ENCODE measurements around the gene BUD23. TPM values are rescaled to one million over a fixed set of nuclear protein-coding genes. Genes with fewer than 3 reads are reported as not detected.

BUD23 gene
- total and polyA plus RNA-seq, 2 experiments from 2014 or later, result 36.2 to 98.5 TPM

DNA sequence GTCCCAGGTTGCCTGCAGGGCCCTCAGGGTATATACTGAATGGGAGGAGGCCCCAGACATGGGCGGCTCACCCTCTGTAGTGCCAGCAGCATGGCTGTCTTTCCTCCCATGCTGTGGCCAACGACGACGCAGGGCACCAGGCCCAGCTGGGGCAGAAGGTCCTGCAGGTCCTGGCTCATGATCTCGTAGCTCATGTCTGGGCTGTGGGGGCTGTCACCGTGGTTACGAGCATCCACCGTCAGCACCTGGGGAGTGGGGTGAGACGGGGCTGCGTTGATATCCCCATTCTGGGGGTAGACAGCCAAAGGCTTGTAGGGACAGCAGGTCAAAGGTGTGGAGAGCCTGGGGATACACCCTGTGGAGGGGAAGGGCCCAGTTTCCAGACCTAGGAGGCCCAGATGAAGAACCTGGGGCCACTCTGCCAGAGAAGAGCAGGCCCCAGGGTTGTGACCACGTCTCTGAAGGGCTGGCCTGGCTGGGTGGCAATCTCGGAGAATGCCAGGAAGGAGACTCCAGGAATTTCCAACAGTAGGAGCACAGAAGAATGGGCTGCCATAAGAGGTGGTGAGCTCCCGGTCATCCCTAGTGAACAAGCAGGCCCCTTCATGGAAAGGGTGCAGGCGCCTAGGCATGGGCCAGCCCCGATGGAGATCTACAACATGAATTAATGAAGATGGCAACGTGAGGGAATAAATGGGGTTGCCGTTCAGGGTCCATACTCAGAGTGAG lies 54.3 kb downstream of the BUD23 start:
- WGBS, 2 experiments (ENCODE audit: low coverage in 1 of 2, low lambda C conversion rate in 2 of 2, missing lambda C conversion rate in 2 of 2), result 69% methylated on average over 16 to 17 of the region's 17 CpGs
- H3K9me3 ChIP-seq (ENCODE audit: low read depth), result no peaks in the 10 kb centered on the region
- no peaks in the 10 kb centered on the region for H3K36me3 ChIP-seq (ENCODE audit: low read depth)
- in situ Hi-C loops (cut with MboI), result no loop called here
- H3K79me2 ChIP-seq (ENCODE audit: insufficient read depth), result no peaks in the 10 kb centered on the region
- peak overlapping the region; percentile 78 for H3K9ac ChIP-seq
- no peaks in the 10 kb centered on the region for H3K9me2 ChIP-seq (ENCODE audit: insufficient read depth)
- H3K4me3 ChIP-seq, result peak overlapping the region; percentile 90
- TF ChIP-seq EZH2 (IDR thresholded peaks at IDR 0.05; ENCODE audit: insufficient read depth, poor library complexity, severe bottlenecking), result no peak
- no peak for TF ChIP-seq EZH2phosphoT487 (IDR thresholded peaks at IDR 0.05; ENCODE audit: insufficient read depth, low read depth)
- H3K4me2 ChIP-seq (ENCODE audit: unreplicated experiment), result peak overlapping the region; percentile 91
- no peaks in the 10 kb centered on the region for H3K4me1 ChIP-seq (ENCODE audit: insufficient read depth)
- H3F3A ChIP-seq (ENCODE audit: insufficient read depth), result no peaks in the 10 kb centered on the region
- no peak for DNase-seq
- H2AFZ ChIP-seq, result peak overlapping the region; percentile 92
- no peaks in the 10 kb centered on the region for H3K27me3 ChIP-seq (replicated peaks; ENCODE audit: insufficient read depth)
- no peaks in the 10 kb centered on the region for H4K20me1 ChIP-seq (ENCODE audit: insufficient read depth)
- H3K27ac ChIP-seq, result no peak overlapping the region

DNA sequence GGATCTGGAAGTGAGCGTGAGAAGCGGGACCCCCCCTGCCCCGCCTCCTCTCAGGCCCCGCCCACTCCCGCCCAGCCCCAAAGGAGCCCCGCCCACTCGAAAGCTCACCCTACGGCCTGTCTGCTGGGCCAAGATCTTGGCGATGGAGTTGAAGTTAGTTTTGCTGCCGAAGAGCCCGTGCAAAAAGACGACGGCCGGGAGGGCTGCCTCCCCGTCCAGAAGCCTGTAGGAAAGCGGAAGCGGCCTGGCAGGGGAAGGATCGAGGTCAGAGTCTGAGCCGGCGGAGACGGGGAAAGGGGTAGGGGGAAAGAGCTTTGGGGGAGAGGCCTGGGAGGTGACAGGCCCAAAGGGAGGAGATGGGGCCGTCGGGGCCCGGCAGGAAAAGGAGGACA lies 54.8 kb downstream of the BUD23 start:
- peak overlapping the region; percentile 90 for H3K4me3 ChIP-seq
- TF ChIP-seq EZH2 (IDR thresholded peaks at IDR 0.05; ENCODE audit: insufficient read depth, poor library complexity, severe bottlenecking) (no peak), EZH2phosphoT487 (IDR thresholded peaks at IDR 0.05; ENCODE audit: insufficient read depth, low read depth) (no peak)
- peak; percentile 81 for DNase-seq
- H2AFZ ChIP-seq, result peak overlapping the region; percentile 92
- no peaks in the 10 kb centered on the region for H3F3A ChIP-seq (ENCODE audit: insufficient read depth)
- no peaks in the 10 kb centered on the region for H3K27me3 ChIP-seq (replicated peaks; ENCODE audit: insufficient read depth)
- H4K20me1 ChIP-seq (ENCODE audit: insufficient read depth), result no peaks in the 10 kb centered on the region
- H3K27ac ChIP-seq, result peak overlapping the region; percentile 40; the same call in 1 of the 2 replicates
- H3K36me3 ChIP-seq (ENCODE audit: low read depth), result no peaks in the 10 kb centered on the region
- 1% methylated on average over 21 to 24 of the region's 24 CpGs for WGBS, 2 experiments (ENCODE audit: low coverage in 1 of 2, low lambda C conversion rate in 2 of 2, missing lambda C conversion rate in 2 of 2)
- H3K9me2 ChIP-seq (ENCODE audit: insufficient read depth), result no peaks in the 10 kb centered on the region
- H3K9me3 ChIP-seq (ENCODE audit: low read depth), result no peaks in the 10 kb centered on the region
- no peaks in the 10 kb centered on the region for H3K4me1 ChIP-seq (ENCODE audit: insufficient read depth)
- H3K9ac ChIP-seq, result peak overlapping the region; percentile 78
- H3K4me2 ChIP-seq (ENCODE audit: unreplicated experiment), result peak overlapping the region; percentile 91
- in situ Hi-C loops (cut with MboI), result no loop called here
- H3K79me2 ChIP-seq (ENCODE audit: insufficient read depth), result no peaks in the 10 kb centered on the region

- no peaks in the 10 kb centered on the region for H3F3A ChIP-seq (ENCODE audit: insufficient read depth)
- H3K4me2 ChIP-seq (ENCODE audit: unreplicated experiment), result peak within 1 kb of the TSS; percentile 91
- TF ChIP-seq EZH2phosphoT487 (IDR thresholded peaks at IDR 0.05; ENCODE audit: insufficient read depth, low read depth) (no peak), EZH2 (IDR thresholded peaks at IDR 0.05; ENCODE audit: insufficient read depth, poor library complexity, severe bottlenecking) (no peak)
- H3K4me1 ChIP-seq (ENCODE audit: insufficient read depth), result no peaks in the 10 kb centered on the region
- H3K36me3 ChIP-seq (ENCODE audit: low read depth), result no peaks in the 10 kb centered on the region
- DNase-seq, result peak; percentile 99
- no peaks in the 10 kb centered on the region for H3K9me2 ChIP-seq (ENCODE audit: insufficient read depth)
- peak within 1 kb of the TSS; percentile 90 for H3K4me3 ChIP-seq
- no peaks in the 10 kb centered on the region for H3K27me3 ChIP-seq (replicated peaks; ENCODE audit: insufficient read depth)
- H3K9me3 ChIP-seq (ENCODE audit: low read depth), result no peaks in the 10 kb centered on the region
- H3K79me2 ChIP-seq (ENCODE audit: insufficient read depth), result no peaks in the 10 kb centered on the region
- 1% methylated on average over 71 to 74 of the region's 84 CpGs for WGBS, 2 experiments (ENCODE audit: low coverage in 1 of 2, low lambda C conversion rate in 2 of 2, missing lambda C conversion rate in 2 of 2)
- no peaks in the 10 kb centered on the region for H4K20me1 ChIP-seq (ENCODE audit: insufficient read depth)
- H2AFZ ChIP-seq, result peak within 1 kb of the TSS; percentile 96
- H3K27ac ChIP-seq, result peak within 1 kb of the TSS; percentile 40; the same call in 1 of the 2 replicates
- H3K9ac ChIP-seq, result peak within 1 kb of the TSS; percentile 78
- in situ Hi-C loops (cut with MboI), result no loop called here
Measured at GRCh38 chr7:73738612-73739386, 55.4 kb downstream of the BUD23 start, which contains the start of gene ABHD11. Gene ABHD11 (minus strand): TSS chr7:73738802. CDS start chr7:73738770, 32 bp downstream.

- in situ Hi-C loops (cut with MboI), result no loop called here
- no peak for TF ChIP-seq EZH2 (IDR thresholded peaks at IDR 0.05; ENCODE audit: insufficient read depth, poor library complexity, severe bottlenecking)
- no peak for TF ChIP-seq EZH2phosphoT487 (IDR thresholded peaks at IDR 0.05; ENCODE audit: insufficient read depth, low read depth)
- Histone ChIP-seq H3K9me3 (ENCODE audit: low read depth) (no peaks in the 10 kb centered on the region), H3K4me1 (ENCODE audit: insufficient read depth) (no peaks in the 10 kb centered on the region), H4K20me1 (ENCODE audit: insufficient read depth) (no peaks in the 10 kb centered on the region), H3K4me2 (ENCODE audit: unreplicated experiment) (peak overlapping the region; percentile 67), H3K79me2 (ENCODE audit: insufficient read depth) (no peaks in the 10 kb centered on the region), H3K36me3 (ENCODE audit: low read depth) (no peaks in the 10 kb centered on the region), H3K9me2 (ENCODE audit: insufficient read depth) (no peaks in the 10 kb centered on the region), H2AFZ (peak overlapping the region; percentile 96), H3K27me3 (replicated peaks; ENCODE audit: insufficient read depth) (no peaks in the 10 kb centered on the region), H3K9ac (peak overlapping the region; percentile 78), H3K27ac (no peak overlapping the region), H3F3A (ENCODE audit: insufficient read depth) (no peaks in the 10 kb centered on the region), H3K4me3 (peak overlapping the region; percentile 90)
- 45 to 48% methylated on average over 13 of the region's 13 CpGs for WGBS, 2 experiments (ENCODE audit: low coverage in 1 of 2, low lambda C conversion rate in 2 of 2, missing lambda C conversion rate in 2 of 2)
- DNase-seq, result no peak
Measured at GRCh38 chr7:73739387-73739767, 56.0 kb downstream of the BUD23 start.

All from GM23248 (cell line).